Calu3 (cell line): ENCODE results near the gene CDH2. TPM values are rescaled to one million over a fixed set of nuclear protein-coding genes. Genes with fewer than 3 reads are reported as not detected.

Experiments
- BruUV-seq: library from RNA; stranded (reverse); fragments of 400-500 nt; replicated peaks from 2 replicates; lab custom pipeline; 2021; lab: Mats Ljungman, UMichigan
- CTCF ChIA-PET: fragments of 300-600 bp; sonication (Branson Sonifier 250); formaldehyde crosslinking; loops from one replicate; lab custom pipeline; 2022; ENCODE audit warnings: antibody characterized with exemption; lab: Charles Lee
- DNase-seq: peaks from one replicate; pipeline ENCODE4 v3.0.0; 2022
- H3K27ac Mint-ChIP-seq: one replicate; pipeline ENCODE4 v1.8.0; 2022; ENCODE audit warnings: mixed read lengths; ENCODE audit not compliant: unreplicated experiment
- H3K27me3 Mint-ChIP-seq: one replicate; pipeline ENCODE4 v1.8.0; 2022; ENCODE audit warnings: mixed read lengths; ENCODE audit not compliant: unreplicated experiment
- H3K36me3 Mint-ChIP-seq: one replicate; pipeline ENCODE4 v1.8.0; 2022; ENCODE audit warnings: mild to moderate bottlenecking, moderate library complexity, mixed read lengths; ENCODE audit not compliant: insufficient read depth, unreplicated experiment
- H3K4me1 Mint-ChIP-seq: one replicate; pipeline ENCODE4 v1.8.0; 2022; ENCODE audit warnings: mild to moderate bottlenecking, low read depth, mixed read lengths; ENCODE audit not compliant: unreplicated experiment
- H3K4me3 Mint-ChIP-seq: one replicate; pipeline ENCODE4 v1.8.0; 2022; ENCODE audit warnings: mild to moderate bottlenecking, low read depth, moderate library complexity, mixed read lengths; ENCODE audit not compliant: unreplicated experiment
- H3K9me3 Mint-ChIP-seq: one replicate; pipeline ENCODE4 v1.8.0; 2022; ENCODE audit warnings: low read depth, mixed read lengths; ENCODE audit not compliant: unreplicated experiment
- intact Hi-C: fragments of 100-400 bp; cut with micrococcal nuclease; formaldehyde crosslinking; loops from one replicate; pipeline ENCODE4 v1.10.0; 2022; ENCODE audit not compliant: unreplicated experiment
- total RNA-seq: library from RNA; stranded (reverse); gene quantifications from 2 replicates; pipeline ENCODE4 v1.2.3, GENCODE V29; 2022
- TF ChIP-seq, protein P1 (sequence below): fragments of 200-600 bp; IDR thresholded peaks from one replicate; pipeline ENCODE4 v1.8.0; 2022; ENCODE audit warnings: antibody characterized with exemption; ENCODE audit not compliant: unreplicated experiment

Gene CDH2
- total RNA-seq, 1 experiment from 2014 or later = 2.3 TPM

- no peak overlapping the region for H3K27ac Mint-ChIP-seq
- no TSS peak for BruUV-seq
- peaks cover 6% of the 10 kb centered on the region for H3K4me1 Mint-ChIP-seq
- CTCF ChIA-PET = no interaction called here
- no peak for DNase-seq
- H3K9me3 Mint-ChIP-seq = peaks cover 8% of the 10 kb centered on the region
- intact Hi-C loops = no loop called here
- H3K36me3 Mint-ChIP-seq = peaks cover 14% of the 10 kb centered on the region
- peak overlapping the region; percentile 68 for H3K4me3 Mint-ChIP-seq
- no peaks in the 10 kb centered on the region for H3K27me3 Mint-ChIP-seq
- TF ChIP-seq, protein P1, sequence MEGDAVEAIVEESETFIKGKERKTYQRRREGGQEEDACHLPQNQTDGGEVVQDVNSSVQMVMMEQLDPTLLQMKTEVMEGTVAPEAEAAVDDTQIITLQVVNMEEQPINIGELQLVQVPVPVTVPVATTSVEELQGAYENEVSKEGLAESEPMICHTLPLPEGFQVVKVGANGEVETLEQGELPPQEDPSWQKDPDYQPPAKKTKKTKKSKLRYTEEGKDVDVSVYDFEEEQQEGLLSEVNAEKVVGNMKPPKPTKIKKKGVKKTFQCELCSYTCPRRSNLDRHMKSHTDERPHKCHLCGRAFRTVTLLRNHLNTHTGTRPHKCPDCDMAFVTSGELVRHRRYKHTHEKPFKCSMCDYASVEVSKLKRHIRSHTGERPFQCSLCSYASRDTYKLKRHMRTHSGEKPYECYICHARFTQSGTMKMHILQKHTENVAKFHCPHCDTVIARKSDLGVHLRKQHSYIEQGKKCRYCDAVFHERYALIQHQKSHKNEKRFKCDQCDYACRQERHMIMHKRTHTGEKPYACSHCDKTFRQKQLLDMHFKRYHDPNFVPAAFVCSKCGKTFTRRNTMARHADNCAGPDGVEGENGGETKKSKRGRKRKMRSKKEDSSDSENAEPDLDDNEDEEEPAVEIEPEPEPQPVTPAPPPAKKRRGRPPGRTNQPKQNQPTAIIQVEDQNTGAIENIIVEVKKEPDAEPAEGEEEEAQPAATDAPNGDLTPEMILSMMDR = no peak
These were observed 1.8 kb upstream of the CDH2 start for GRCh38 chr18:28178720-28179119.

GRCh38 chr18:28177828-28178635, 1.1 kb upstream of the CDH2 start:
- CTCF ChIA-PET = interaction anchor here (0.6 kb wide), 1 partner anchor 332 kb away, joined by 3 read pairs; no protein-coding TSS in a partner anchor
- no peak overlapping the region for H3K27ac Mint-ChIP-seq
- H3K4me3 Mint-ChIP-seq = peak overlapping the region; percentile 68
- peaks cover 8% of the 10 kb centered on the region for H3K9me3 Mint-ChIP-seq
- H3K27me3 Mint-ChIP-seq = no peaks in the 10 kb centered on the region
- BruUV-seq = no TSS peak
- peak; percentile 35 for DNase-seq
- H3K4me1 Mint-ChIP-seq = no peaks in the 10 kb centered on the region
- TF ChIP-seq, protein P1 = no peak
- peaks cover 14% of the 10 kb centered on the region for H3K36me3 Mint-ChIP-seq
- intact Hi-C loops = no loop called here

GRCh38 chr18:28176698-28176947, 307 bp downstream of the CDH2 start:
- Mint-ChIP-seq H3K27me3 (no peaks in the 10 kb centered on the region), H3K9me3 (peaks cover 8% of the 10 kb centered on the region), H3K36me3 (peaks cover 14% of the 10 kb centered on the region), H3K27ac (no peak overlapping the region), H3K4me3 (no peak overlapping the region), H3K4me1 (no peaks in the 10 kb centered on the region)
- TF ChIP-seq, protein P1 = no peak
- DNase-seq = no peak
- intact Hi-C loops = no loop called here
- CTCF ChIA-PET = no interaction called here
- BruUV-seq = no TSS peak

GRCh38 chr18:28175930-28176697, 816 bp downstream of the CDH2 start:
- CTCF ChIA-PET = no interaction called here
- H3K9me3 Mint-ChIP-seq = peaks cover 8% of the 10 kb centered on the region
- H3K4me1 Mint-ChIP-seq = no peaks in the 10 kb centered on the region
- BruUV-seq = no TSS peak
- peaks cover 14% of the 10 kb centered on the region for H3K36me3 Mint-ChIP-seq
- intact Hi-C loops = no loop called here
- peak overlapping the region; percentile 28 for H3K27ac Mint-ChIP-seq
- H3K27me3 Mint-ChIP-seq = no peaks in the 10 kb centered on the region
- no peak for DNase-seq
- TF ChIP-seq, protein P1 = no peak
- no peak overlapping the region for H3K4me3 Mint-ChIP-seq
